ENCODE measurements around the gene ANXA2.

ANXA2 gene

GRCh38 chr15:60363903-60364611, 33.7 kb downstream of the ANXA2 start:
- peak; percentile 70 for DNase-seq

- DNase-seq, result peak; percentile 92
Observed at GRCh38 chr15:60363087-60363549, 34.7 kb downstream of the ANXA2 start.

GRCh38 chr15:60362321-60363086, 35.3 kb downstream of the ANXA2 start:
- peak; percentile 62 for DNase-seq

GRCh38 chr15:60359738-60360137, 38.0 kb downstream of the ANXA2 start:
- peak; percentile 55 for DNase-seq

DNA sequence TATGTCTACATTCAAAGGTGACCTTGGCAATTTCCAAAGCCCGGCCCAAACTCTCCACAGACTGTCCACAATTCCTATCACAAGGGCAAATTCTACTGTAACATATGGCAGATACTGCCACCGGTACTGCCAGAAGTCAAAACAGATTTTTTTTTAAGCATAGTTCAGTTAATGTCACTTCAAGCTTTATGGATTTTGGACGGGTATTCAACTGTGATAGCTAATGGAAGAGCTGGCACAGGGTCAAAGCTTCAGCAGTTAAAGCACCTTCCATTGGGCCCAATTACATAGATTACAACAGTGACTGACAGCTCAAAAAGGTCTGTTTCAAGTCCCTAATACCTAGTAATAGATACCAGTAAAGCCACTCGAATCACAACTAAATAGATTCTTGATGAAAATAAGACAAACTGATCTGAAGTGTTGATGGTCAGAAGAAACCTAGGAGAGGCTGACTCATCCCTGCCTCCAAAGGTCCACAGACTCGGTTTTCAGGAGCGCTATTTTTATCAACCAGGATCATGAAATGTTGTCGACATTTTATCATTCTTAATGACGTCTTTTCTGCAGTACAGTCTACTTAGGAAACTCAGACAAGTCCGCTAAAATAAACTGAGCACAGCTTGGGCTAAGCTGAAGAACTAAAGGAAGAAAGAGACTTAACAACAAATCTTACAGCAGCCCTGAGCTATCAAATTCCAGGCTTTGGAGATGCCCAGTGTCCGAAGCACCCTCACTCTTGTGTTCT, 38.7 kb downstream of the ANXA2 start:
- peak; percentile 99 for DNase-seq

GRCh38 chr15:60356832-60357231, 41.0 kb downstream of the ANXA2 start:
- no peak for DNase-seq

DNA sequence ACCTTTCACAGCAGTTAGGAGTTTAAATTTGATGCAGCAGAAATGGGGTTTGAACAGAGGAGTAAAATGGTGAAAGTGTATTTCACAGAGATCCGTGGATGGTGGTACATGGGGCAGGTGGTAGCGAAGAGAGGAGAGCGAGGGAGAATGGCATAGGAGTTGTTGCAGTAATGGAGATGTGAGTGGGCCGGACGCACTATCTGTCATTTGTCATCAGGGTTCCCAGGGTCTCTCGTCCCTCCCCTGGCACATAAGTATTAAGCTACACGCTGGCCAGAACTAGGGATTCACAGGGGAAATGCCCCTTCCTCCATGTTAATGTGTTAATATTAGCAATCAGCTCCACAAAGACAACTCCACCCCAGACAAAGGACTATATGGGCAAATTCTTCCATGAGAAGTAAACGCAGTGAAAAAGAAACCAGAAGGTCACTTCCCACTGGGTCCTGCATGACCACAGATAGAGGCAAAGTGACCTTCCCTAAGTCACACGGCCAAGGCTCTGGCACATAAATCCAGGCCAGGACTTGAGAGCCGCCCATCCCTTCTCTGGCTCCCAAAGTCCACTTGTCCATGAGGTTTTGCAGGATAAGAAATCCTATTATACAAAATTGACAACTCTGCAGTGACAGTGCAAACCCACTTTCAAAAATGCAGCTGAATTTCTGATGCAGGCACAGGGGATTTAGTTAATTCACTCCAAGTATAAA, 42.5 kb downstream of the ANXA2 start:
- DNase-seq, result no peak

DNA sequence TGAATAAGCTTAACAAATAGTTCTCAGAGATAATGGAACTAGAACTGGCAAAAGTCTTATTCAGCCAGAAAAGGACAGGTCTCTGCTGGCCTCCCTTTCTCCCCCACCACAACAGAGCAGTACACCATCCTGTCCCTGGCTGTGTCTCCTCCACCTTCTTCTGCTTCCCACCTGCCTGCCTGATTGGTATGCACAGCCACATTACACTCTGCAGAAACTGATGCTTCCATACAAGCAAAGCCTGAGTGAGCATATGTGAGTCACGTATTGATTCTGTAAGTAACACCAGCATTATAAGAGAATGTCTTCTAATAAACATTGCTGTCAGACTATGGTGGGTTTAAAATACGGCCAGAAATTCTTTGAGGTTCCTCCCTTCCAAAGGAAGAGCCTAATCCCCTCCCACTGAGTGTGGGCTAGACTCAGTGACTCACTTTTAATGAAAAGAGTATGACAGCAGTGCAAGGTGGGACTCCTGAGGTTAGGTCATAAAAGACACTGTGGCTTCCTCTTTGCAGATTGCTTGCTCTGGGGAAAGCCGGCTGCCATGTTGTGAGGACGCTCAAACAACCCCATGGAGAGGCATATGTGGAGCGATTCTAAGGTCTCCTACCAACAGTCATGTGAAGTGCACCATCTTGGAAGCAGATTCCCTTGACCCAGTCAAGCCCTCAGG, 44.4 kb downstream of the ANXA2 start:
- DNase-seq, result no peak

- no peak for DNase-seq
Observed at GRCh38 chr15:60352525-60352924, 45.3 kb downstream of the ANXA2 start.

- DNase-seq, result no peak
Observed at GRCh38 chr15:60351066-60351465, 46.7 kb downstream of the ANXA2 start.

DNA sequence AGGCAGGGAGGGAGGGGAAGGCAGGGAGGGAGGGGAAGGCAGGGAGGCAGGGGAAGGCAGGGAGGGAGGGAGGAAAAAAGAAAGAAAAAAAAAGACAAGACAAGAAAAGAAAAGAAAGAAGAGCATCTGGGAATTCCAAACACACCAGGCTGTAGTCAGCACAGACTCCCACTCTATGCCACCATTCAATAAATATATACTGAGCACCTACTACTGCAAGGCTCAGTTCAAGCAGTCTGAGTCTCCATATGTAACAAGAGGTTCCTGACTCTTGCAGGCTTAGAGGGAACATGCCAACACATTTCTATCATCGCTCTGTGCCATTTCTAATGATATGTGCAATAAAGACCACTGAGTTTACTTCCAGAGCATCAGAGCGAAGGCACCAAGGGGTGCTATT, 47.7 kb downstream of the ANXA2 start:
- no peak for DNase-seq

- no peak for DNase-seq
Observed at GRCh38 chr15:60349589-60349988, 48.2 kb downstream of the ANXA2 start.

DNA sequence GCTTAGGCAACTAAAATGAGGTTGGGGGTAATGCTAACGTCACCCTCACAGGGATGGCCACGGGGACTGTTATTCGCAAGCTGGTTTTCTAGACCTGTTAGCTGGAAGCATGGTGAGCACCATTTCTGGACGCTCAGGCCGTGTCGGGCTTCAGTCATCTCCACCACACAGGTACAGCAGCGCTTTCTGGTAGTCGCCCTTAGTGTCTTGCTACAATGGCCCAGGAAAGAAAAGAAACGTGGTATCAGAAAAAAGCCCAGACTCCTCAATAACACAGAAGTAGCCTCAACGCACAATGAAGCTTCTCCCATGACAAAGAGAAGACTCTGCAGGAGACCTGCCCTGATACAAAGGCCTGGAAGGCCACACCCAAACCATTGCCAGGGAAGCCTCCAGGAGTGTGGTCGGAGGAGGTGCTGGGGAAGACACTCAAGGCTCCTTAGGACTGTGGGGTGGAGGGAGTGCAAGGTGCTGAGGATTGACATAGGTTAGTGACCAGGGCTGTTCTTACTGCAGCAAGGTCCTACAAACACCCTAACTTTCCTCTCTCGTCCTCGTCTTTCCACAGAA, 50.2 kb downstream of the ANXA2 start:
- no peak for DNase-seq

GRCh38 chr15:60346653-60347052, 51.1 kb downstream of the ANXA2 start:
- DNase-seq, result no peak

GRCh38 chr15:60346077-60346476, 51.7 kb downstream of the ANXA2 start:
- DNase-seq, result no peak

DNA sequence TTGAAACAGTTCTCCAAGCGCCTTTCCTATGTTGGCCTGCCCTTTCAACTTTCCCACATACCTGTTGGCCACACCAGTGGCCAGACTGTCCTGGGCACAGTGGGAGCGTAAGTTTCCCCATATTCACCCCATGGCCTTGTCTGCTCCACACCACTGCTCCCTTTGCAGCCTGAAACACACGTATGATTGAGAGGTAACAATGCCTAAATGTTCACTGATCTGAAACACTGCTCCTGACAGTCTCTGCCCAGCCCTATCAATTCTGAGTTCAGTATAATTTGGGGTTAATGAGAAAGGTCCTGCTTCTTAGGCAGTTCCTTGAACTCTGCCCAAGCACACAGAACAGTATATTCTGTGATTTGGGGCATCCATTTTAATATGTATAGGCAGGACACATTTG, 52.2 kb downstream of the ANXA2 start:
- no peak for DNase-seq

DNA sequence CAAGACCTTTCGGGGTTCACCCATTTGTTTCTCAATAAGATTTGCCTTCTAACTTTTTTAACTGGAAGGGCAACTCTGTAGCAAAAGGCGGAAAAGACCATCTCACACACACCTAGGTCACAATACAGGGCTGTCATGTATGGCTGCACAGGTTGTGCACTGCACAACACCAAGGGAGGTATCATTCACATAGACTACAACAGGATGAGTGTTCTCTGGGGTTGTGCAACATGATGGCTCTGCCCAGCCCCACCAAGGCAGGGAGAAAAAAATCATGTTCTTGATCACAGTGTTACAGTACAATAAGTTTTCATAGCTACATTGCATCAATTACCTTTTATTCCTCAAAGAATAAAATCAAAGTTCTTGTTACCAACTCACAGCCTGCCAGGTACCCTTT, 52.8 kb downstream of the ANXA2 start:
- DNase-seq, result no peak

GRCh38 chr15:60344461-60344860, 53.3 kb downstream of the ANXA2 start:
- no peak for DNase-seq

DNA sequence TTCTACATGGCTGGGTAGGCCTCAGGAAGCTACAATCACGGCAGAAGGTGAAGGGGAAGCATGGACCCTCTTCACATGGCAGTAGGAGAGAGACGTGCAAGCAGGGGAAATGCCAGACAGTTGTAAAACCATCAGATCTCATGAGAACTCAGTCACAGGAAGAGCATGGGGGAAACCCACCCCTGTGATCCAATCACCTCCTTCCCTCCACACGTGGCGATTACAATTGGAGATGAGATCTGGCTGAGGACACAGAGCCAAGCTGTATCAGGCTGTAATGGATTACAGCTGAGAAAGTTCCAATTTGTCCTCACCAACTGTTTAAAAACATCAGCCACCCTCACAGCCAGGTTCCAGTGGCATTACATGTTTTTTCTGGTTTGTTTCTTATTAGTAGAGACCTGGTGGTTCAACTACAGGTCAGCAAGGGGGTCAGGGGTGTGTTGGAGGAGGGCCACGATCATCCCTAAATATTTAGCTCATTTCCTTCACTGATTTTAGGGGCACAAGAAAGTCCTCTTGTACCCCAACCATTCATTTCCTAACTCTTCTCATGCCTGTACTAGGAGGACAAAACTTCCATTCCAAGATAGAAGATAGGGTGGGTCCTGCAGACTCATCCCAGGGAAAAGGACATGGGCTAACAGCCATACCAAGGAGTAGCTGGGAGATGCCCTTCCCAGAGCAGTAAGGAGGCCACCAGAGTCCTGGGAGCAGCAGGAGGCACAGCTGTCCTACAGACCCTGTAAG, 54.4 kb downstream of the ANXA2 start:
- DNase-seq, result no peak

DNA sequence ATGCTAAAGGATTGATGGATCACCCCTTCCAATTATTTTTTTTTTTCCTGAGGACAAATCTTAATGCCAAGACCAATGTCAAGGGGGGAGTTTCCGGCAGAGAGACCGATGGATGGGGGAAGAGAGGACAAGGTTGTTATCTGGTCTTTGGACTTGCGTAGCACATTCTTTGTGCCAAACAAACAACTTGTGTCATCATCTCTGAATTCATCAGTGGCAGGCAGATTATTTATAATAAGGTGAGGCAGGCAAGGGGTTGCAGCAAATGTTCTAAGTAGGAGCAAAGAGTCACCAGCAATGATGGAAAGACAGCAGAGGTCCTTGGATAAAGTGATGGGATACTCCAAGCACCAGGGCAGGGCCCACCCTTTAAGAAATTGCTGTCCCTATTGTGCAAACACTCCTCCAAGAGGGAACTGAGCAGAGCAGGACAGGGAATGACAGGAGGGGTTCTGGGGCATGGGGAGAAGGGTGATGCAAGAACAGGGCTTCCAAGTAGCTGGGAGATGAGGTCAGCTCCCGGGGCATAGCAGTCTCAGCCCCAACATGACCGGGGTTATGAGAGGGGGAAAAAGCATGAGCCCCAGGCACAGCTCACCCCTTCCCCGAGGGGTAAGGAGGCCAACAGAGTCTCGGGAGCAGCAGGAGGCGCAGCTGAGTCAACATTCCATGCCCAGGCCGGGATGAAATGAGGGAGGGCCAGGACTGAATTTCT, 57.4 kb downstream of the ANXA2 start:
- DNase-seq, result no peak

DNA sequence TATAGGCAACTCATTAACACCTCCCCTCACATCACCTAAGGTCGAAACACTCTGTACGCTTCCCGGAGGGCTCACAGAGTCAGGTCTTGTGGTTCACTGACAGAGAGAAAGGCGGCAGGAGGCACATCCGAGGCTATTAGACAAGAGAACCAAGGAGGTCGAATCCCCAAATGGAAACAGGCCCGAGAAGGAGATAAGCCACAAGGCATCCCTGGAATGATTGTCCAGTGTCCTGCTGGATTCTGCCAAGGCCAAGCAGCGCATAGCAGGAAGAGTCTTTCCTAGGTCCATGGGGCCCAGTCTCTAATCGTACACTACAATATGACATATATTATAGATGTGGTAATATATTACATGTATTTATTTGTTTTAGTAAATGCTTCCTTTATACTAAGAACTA, 58.5 kb downstream of the ANXA2 start:
- no peak for DNase-seq
